GM19193 (cell line): ENCODE measurements around the gene CUL3.

Experiments
- POLR2A ChIP-seq: IDR thresholded peaks from 4 replicates; pipeline ENCODE4 v1.6.1; 2011; ENCODE audit not compliant: insufficient read depth, insufficient read length; ENCODE audit errors: extremely low read depth

Gene CUL3

DNA sequence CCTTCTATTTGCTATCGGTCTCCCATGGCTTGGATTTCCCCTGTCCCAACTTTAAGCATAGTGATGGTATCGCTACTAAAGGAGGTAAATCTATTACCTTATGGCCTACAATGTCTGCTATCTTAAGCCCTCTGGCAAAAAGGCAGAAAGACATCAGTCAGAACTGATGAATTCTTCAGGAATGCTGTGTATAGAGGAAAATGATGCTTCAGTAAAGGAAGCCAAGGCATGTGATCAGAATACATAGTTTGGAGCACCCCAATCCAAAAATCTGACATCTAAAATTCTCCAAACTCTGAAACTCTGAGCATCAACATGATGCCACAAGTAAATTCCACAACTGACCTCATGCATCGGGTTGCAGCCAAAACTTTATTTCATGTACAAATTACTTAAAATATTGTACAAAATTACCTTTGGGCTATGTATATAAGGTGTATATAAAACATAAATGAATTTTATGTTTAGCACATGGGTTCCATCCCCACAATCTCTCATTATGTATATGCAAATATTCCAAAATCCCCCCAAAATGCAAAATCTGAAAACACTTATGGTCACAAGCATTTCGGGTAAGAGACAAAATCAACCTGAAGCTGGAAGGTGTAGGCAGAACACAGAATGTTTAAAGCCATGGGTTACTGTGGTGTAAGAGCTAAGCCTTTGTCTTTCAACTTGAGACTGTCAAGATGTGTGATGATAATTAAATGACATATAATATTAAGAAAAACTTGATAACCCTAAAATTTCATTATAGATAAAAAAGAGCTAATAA is 66.2 kb downstream of the CUL3 start:
- TF ChIP-seq POLR2A, result no peak

DNA sequence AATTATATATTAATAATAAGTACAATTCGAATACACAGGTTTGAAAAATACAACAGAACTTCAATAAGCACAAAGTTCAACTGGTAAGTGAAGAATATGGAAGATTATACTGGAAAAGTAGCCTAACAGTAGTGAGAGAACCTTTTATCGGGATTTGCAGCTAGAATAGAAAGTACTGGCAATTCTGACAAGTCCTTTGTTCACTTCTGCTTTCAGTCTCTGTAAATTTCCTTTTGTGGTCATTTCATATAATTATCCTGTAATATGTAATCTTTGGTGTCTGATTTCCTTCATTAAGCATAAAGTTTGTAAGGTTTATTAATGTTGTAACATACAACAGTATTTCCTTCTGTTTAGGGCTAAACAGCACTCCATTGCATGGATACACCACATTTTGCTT is 67.2 kb downstream of the CUL3 start:
- TF ChIP-seq POLR2A, result no peak

DNA sequence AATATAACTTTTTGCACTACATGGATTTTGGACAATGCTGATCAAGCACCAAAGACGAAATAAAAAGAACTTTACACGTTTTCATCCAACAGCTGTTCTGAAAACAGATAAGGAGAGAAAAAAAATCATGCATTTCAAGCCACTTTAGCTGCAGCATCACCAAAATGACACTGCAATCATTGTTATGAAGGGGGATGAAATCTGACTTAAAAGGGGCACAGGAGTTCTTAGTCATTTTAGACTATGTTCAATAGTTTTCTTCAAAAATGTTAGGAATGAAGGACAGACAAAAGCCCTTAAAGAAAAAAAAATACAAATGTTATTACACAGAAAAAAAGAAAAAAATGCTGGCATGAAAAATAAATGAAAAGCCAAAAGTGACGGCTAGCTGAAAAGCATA is 71.2 kb downstream of the CUL3 start:
- no peak for TF ChIP-seq POLR2A

DNA sequence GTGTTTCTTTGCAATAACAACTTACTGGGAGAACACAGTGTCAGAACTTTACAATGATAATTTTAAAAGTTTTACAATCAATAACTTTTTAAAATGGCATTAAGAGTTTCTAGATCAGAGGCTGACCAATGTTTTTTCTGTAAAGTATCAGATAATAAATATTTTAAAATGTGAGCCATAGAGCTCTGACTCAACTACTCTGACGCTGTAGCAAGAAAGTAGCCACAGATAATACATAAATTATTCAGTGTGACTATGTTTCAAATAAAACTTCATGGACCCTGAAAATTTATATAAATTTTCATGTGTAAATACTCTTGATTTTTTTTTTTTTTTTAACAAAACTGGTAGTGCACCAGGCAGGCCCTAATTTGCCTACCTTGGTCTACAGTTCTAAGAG is 77.4 kb downstream of the CUL3 start:
- no peak for TF ChIP-seq POLR2A

DNA sequence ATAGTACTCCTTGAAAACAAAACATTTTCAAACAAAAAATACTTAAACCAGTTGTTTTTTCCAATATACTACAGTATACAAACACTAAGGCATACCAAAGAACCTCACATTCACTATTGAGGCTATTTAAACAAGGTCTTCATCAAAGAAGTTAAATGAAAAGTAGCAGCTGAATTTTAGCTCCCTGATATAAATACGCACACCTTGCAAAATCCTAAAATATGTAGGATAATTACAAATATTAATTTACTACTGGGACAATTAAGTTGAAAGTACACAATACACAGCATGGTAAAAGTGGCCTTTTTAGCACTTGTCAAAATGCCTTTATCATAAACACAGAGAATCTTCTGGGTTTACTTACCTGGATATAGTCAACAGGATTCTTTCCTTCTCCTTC is 78.7 kb downstream of the CUL3 start:
- no peak for TF ChIP-seq POLR2A

DNA sequence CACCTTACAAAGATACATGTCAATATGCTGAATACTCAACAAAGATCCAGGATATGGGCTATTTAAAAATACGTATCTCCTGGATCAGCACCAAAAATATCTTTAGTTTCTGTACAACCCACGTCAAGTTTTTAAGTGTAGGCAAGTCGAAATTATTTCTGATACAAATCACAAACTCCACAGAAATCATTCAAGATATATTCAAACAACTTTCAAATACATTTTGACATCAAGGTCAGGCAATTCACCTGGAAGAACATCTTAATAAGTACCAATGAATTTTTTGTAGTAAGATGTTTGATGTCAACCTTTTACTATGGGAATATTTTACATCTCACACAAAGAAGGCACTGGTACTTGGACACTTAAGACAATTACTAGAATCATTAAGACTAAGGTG is 86.2 kb downstream of the CUL3 start:
- no peak for TF ChIP-seq POLR2A

DNA sequence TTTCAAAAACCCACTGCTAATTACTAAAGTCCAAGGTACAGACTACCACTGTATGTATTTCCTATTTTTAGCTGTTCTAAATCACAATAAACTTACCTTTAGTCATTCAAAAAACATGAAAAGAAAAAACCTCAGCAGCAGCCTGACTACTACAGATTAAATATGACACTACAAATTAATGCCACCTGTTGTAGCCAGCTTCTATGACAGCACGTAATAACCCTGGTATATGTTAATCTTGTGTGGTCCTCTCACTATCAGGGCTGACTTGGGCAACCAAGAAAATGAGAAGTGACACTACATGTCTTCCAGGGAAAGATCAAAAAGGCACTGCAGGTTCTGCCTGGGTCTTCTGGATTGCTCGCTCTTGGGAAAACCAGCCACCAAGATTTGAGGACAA is 92.6 kb downstream of the CUL3 start:
- TF ChIP-seq POLR2A, result no peak

DNA sequence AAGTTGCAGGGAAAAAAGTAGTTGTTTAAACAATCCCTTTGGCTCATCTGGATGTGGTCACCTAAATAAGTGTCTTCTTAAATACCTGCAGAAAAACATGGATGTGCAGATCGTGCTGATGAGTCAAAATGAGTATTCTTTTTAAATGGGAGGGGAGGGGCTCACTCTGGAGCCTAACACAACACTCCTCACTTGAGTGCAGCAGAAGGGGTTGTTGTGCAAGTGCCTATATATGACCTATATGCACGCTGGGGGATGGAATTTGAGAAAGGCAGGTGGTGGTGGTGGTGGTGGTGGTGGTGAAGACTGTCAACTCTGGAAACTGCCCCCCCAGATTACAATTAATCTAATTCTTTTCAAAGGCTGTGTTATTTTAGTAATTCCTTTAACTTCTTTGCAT is 105.3 kb downstream of the CUL3 start:
- no peak for TF ChIP-seq POLR2A

DNA sequence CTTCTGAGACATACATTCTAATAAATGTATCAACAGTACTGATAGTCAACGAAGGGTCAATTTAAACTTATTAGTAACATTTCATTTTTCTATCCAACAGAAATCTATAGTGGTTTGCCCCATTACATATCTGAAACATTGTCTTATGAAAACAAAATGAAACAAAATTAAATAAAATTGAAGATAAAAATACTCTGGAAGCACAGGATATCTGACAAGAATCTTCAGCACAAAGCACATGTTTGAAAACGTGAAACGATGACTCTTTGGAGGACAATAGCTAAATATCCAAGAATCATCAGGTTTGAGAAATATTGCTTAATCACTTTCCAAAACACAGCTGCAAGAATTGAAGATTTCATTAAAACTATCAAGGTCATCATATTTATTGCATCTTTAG is 112.3 kb downstream of the CUL3 start:
- TF ChIP-seq POLR2A, result no peak

DNA sequence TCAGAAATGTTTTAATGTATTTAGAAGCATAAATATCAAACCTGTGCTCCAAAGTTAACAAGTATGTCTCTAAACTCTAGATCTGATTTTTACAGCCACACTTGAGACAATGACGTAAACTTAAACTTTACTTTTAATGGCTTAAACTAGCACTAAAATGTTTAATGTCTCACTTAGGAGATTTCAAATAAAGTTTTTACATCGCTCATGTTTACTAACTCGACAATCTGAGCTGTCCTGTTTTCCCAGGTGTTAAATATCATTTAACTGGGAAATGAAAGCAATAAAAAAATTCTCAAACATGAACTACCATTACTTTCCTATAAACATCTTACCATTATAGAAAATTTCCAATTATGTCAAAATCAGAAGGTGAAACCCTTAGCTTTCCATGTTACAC is 113.0 kb downstream of the CUL3 start:
- no peak for TF ChIP-seq POLR2A

DNA sequence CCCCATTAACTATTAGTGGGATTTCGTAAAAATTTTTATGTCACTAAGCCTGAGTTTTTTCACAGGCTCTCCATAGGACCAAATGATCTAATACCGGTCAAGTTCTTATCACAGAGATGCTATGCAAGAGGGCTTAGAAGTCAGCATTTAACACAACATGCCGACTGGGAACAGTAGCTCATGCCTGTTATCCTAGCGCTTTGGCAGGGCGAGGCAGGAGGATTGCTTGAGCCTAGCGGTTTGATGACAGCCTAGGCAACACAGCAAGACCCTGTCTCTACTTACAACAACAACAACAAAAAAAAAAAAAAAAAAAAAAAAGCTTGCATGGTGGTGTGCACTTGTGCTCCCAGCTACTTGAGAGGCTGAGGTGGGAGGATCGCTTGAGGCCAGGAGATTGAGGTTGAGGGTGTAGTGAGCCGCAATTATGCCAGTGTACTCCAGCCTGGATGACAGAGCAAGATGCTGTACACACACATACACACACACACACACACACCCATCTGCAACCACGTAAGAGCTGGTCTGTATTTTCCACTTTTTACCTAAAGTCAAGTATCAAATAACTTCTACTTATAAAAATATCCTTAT is 115.7 kb downstream of the CUL3 start:
- no peak for TF ChIP-seq POLR2A

DNA sequence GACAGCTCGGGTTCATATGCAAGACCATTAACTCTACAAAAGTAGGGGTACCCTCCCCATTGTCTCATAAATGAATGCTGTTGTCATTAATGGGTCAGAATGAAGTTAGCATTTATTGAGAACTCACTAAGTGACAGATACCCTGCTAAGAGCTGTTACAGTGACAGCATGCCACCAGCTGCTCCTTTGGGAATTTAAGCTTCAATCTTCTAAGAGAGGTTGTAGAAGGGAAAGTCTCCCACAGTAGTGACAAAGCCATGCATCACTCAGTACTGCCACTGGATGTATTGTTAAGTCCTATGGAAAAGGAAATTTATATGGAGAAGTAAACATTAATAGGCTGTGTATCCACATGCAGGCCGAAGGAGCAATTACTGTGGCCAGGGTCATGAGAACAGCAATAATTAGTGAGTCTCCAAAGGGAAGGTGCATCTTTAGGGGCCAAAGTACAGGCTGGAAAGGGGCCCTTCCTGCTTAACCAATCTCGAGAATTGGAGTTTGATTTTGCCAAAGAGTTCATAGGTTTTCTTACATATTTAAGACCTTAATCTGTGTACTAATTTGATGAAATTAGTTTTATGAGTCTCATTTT is 118.8 kb downstream of the CUL3 start:
- TF ChIP-seq POLR2A, result no peak

DNA sequence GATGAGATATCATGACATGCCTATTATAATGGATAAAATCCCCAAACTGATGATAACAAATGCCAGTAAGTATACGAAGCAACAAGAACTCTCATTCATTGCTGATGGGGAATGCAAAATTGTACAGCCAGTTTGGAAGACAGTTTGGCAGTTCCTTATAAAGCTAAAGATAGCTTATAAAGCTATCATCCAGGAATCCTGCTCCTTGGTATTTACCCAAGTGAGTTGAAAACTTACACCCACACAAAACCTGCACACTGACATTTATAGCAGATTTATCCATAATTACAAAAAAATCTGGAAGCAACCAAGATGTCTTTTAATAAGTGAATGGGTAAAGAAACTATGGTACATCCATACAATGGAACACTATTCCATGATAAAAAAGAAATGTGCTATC is 123.8 kb downstream of the CUL3 start:
- no peak for TF ChIP-seq POLR2A

DNA sequence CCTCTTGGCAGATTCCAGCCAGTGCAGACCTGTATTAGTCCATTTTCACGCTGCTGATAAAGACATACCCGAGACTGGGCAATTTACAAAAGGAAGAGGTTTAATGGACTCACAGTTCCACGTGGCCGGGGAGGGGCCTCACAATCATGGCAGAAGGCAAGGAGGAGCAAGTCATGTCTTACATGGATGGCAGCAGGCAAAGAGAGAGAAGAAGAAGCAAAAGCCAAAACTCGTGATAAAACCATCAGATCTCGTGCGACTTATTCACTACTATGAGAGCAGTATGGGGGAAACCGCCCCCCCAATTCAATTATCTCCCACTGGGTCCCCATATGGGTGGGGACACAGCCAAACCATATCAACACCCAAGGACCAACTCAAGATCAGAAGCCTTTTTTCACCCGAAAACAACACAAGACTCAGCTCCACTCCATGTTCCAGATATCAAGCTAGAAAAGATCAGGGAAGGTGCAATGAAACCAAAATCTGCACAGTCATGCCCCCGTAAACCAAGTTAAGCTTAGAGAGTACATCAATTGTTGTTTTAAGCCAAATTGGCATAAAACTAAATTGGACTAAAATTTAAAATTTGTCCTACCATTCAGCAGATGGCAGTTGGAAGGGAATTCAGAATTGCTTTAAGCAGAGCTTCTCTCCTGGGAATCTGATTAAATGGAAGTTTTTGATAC is 127.6 kb downstream of the CUL3 start:
- no peak for TF ChIP-seq POLR2A

DNA sequence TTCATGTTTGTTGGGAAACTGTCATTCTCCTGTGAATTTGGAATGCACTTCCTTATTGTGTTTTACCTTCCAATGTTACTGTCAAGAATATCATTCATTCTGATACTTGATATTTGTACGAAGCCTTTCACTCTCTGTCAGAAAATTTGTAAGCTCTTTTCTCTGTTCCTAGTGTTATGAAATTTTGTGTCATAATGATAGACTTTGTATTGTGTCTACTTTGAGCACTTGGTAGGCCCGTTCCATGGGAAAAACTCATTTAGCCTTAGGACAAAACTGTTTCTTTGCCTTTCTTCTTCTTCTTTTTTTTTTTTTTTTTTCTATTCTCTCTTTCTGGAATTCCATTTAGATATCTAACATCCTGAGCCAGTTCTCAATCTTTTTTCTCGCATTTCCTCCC is 131.3 kb downstream of the CUL3 start:
- no peak for TF ChIP-seq POLR2A

DNA sequence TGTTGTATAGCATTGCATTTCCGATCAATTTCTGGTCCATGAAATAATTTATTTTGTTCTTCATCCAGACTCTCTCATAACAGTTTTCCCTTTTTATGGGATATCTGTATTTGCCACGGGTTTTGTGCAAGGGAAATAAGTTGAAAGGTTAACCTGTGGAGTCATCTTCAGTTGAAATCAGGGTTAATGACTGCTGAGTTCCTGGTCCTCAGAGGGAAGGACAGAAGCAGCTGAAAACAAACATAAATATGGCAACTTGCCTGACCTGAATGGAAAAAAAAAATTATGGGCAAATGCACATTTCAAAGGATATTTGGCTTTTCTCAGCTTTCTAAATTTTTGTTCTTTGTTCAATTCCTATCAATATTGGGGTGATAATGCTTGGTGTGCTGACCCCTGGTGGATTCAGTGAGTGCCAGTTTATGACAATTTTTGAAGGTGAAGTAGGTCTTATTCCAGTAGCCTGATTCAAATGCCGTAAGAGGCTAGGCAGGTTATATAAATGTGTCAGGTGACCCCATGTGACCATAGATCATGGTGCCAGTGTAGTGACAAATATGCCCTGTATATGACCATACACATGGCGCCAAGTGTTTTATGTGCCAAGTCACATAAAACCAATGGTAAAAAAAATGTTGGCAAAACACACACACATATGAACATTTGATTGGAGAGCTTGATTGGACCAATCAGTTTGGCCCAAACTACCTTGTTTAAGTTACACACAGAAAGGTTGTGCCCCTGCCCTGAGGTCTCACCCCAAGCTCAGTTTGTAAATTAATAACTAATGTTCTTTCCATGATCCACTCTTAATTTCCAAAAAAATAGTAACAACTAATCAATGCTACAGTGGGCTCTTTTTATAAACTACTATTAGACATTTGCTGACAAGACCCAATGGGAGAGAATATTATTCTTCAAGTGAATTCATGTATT is 135.7 kb downstream of the CUL3 start:
- no peak for TF ChIP-seq POLR2A

DNA sequence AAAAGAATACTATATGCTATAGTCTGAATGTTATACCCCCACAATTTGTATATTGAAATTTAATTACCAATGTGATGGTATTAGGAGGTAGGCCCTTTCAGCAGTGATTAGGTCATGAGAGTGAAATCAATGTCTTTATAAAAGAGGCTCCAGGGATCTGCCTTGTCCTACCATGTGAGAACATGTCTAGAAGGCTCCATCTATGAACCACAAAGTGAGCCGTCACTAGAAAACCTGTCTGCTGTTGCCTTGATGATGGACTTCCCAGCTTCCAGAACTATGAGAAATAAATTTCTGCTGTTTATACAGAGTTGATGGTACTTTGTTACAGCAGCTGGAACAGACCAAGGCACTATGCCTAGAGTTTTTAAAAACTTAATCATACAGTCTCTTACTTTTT is 136.9 kb downstream of the CUL3 start:
- no peak for TF ChIP-seq POLR2A
